ENCODE measurements around the gene TAF3.

GRCh38 chr10:8064436-8064835 is 246.1 kb downstream of the TAF3 start:
- TF ChIP-seq CTCF (IDR thresholded peaks at IDR 0.05) (no peak), EZH2 (IDR thresholded peaks at IDR 0.05; ENCODE audit: borderline replicate concordance, insufficient read depth, low read depth, low read length, poor library complexity, severe bottlenecking) (no peak)
